Prostate gland (tissue), 2 donors: ENCODE data around the gene FAM168A.

Source experiments
- POLR2A ChIP-seq: fragments of 450-650 bp; IDR thresholded peaks from one replicate; pipeline ENCODE4 v1.6.1; 2016; ENCODE audit warnings: antibody characterized with exemption, mild to moderate bottlenecking
- POLR2AphosphoS5 ChIP-seq: sonication (generic); formaldehyde crosslinking; IDR thresholded peaks from one replicate; pipeline ENCODE4 v1.6.1; 2017; ENCODE audit warnings: antibody characterized with exemption
- TF ChIP-seq, protein P1 (sequence below), 4 experiments: fragments of 200-600 bp in 2 of 4; fragments of 450-650 bp in 2 of 4; sonication (generic) in 2 of 4; IDR thresholded peaks; 1 replicate in 3 of 4; 2 replicates in 1 of 4; pipeline ENCODE4 v1.5.1; 2016 to 2019; ENCODE audit warnings: antibody characterized with exemption in 4 of 4, mild to moderate bottlenecking in 2 of 4, moderate library complexity in 2 of 4

DNA sequence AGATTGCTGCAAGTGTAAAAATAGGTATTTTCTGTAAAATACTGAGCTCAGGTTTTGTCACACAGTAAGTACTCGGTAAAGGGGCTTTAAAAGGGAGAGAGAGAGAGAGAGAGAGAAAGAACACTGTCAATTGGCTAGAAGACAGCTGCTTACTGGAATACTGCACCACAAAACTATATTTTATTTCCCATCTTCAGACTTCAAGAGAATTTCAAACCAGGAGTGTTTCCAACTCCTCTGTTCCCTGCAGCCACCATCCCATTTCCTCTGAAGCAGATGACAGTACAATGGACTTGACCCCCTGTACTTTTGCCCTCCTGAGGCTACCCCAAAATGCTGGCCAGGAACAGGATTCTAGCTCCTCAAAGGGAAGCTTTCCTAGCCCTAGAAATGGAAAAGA, 132.0 kb downstream of the FAM168A start:
- TF ChIP-seq, protein P1, sequence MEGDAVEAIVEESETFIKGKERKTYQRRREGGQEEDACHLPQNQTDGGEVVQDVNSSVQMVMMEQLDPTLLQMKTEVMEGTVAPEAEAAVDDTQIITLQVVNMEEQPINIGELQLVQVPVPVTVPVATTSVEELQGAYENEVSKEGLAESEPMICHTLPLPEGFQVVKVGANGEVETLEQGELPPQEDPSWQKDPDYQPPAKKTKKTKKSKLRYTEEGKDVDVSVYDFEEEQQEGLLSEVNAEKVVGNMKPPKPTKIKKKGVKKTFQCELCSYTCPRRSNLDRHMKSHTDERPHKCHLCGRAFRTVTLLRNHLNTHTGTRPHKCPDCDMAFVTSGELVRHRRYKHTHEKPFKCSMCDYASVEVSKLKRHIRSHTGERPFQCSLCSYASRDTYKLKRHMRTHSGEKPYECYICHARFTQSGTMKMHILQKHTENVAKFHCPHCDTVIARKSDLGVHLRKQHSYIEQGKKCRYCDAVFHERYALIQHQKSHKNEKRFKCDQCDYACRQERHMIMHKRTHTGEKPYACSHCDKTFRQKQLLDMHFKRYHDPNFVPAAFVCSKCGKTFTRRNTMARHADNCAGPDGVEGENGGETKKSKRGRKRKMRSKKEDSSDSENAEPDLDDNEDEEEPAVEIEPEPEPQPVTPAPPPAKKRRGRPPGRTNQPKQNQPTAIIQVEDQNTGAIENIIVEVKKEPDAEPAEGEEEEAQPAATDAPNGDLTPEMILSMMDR (IDR thresholded peaks at IDR 0.05) = no peak
- no peak for TF ChIP-seq POLR2A
- TF ChIP-seq POLR2AphosphoS5 = no peak
